22Rv1 (cell line): ENCODE data around the gene CAPN10.
"Not testable (repeated sequence)": the region's sequence is repeated elsewhere in the genome, so short reads cannot be mapped to it uniquely, and the experiment has no call there.

Experiments used
- H3K27ac ChIP-seq: fragments of 450-650 bp; 2 replicates; pipeline ENCODE4 v1.5.1; 2017
- ZFX ChIP-seq: fragments of 450-650 bp; IDR thresholded peaks from 2 replicates; pipeline ENCODE4 v1.6.1; 2017; ENCODE audit warnings: antibody characterized with exemption, borderline replicate concordance
- TF ChIP-seq, protein P1 (sequence below): fragments of 450-650 bp; IDR thresholded peaks from 2 replicates; pipeline ENCODE4 v1.5.1; 2017; ENCODE audit warnings: mild to moderate bottlenecking

Gene CAPN10

DNA sequence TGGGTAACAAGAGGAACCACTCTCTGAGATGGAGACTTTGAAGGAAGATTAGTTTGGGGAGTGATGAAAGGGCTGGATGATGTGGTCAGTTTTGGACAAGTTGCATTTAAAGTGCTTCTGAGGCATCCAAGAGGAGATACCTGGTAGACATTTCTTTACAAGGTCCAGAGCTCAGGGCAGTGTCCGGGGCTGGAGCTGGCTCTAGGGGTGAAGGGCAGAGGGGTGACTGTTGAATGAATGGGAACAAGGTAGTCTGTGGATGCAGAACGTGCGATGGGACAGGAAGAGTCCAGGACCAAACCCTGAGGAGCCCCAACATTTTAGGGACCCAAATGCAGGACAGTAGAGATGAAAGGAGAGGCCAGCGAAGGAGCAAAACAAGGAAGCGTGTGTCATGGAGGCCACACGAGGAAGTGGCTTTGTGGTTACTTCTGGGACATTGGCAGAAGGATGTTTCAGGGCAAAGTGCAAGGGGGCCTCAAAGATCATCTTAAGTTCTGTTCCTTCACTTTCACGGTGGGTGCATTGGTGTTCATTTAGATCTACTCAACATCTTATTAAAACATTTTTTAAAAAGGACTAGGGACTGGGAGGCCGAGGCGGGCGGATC is 25.2 kb downstream of the CAPN10 start:
- H3K27ac ChIP-seq, result no peak overlapping the region
- TF ChIP-seq, protein P1, sequence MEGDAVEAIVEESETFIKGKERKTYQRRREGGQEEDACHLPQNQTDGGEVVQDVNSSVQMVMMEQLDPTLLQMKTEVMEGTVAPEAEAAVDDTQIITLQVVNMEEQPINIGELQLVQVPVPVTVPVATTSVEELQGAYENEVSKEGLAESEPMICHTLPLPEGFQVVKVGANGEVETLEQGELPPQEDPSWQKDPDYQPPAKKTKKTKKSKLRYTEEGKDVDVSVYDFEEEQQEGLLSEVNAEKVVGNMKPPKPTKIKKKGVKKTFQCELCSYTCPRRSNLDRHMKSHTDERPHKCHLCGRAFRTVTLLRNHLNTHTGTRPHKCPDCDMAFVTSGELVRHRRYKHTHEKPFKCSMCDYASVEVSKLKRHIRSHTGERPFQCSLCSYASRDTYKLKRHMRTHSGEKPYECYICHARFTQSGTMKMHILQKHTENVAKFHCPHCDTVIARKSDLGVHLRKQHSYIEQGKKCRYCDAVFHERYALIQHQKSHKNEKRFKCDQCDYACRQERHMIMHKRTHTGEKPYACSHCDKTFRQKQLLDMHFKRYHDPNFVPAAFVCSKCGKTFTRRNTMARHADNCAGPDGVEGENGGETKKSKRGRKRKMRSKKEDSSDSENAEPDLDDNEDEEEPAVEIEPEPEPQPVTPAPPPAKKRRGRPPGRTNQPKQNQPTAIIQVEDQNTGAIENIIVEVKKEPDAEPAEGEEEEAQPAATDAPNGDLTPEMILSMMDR, result no peak
- no peak for TF ChIP-seq ZFX

DNA sequence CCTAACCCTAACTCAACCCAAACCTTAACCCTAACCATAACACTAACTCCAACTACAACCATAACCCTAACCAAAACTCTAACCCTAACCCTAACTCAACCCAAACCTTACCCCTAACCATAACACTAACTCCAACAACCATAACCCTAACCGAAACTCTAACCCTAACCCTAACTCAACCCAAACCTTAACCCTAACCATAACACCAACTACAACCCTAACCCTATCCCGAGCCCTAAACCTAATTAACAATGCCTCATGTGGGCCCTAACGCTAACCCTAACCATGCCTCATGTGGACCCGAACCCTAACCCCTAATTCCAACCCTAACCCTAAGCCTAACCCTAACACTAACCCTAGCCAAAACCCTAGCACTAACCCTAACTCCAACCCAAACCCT is 27.2 kb downstream of the CAPN10 start:
- H3K27ac ChIP-seq, result no peak overlapping the region
- no peak for TF ChIP-seq ZFX
- TF ChIP-seq, protein P1, result no peak

DNA sequence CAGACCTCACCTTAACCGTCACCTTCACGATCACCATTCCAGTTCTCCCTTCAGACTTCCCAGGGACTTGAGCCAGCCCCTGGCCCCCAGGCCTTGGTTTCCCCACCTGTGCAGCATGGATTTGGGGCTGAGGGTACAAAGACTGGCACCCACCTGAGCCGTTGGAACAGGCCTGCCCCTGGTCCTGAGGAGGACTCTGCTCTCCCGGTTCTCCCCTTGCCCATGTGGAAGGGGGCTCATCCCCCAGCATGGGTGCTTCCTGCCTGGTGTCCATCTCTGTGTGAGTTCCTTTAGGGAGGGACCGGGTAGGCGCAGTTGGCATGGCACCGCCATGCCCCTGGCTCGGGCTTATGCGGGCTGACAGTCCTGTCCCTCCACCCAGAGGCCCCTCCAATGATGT is 27.9 kb downstream of the CAPN10 start:
- no peak overlapping the region for H3K27ac ChIP-seq
- no peak for TF ChIP-seq ZFX
- TF ChIP-seq, protein P1, result no peak

DNA sequence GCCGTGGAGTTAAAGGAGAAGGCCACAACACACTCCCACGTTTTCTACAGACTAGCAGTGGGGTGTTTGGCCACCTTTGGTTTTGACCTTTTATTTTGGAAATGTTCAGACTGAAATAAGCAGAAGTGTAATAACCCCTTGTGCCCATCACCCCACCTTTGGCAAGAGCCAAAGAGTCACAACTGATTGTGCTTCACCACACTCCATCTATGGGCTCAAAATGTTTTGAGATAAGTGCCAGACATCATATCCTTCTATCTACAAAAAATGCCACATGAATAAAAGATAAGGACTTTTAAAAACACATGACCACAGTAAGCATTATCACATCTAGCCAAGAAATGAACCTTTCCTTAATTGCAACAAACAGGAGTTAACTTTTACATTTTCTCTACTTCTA is 28.9 kb downstream of the CAPN10 start:
- H3K27ac ChIP-seq, result no peak overlapping the region
- TF ChIP-seq, protein P1, result no peak
- TF ChIP-seq ZFX, result no peak

DNA sequence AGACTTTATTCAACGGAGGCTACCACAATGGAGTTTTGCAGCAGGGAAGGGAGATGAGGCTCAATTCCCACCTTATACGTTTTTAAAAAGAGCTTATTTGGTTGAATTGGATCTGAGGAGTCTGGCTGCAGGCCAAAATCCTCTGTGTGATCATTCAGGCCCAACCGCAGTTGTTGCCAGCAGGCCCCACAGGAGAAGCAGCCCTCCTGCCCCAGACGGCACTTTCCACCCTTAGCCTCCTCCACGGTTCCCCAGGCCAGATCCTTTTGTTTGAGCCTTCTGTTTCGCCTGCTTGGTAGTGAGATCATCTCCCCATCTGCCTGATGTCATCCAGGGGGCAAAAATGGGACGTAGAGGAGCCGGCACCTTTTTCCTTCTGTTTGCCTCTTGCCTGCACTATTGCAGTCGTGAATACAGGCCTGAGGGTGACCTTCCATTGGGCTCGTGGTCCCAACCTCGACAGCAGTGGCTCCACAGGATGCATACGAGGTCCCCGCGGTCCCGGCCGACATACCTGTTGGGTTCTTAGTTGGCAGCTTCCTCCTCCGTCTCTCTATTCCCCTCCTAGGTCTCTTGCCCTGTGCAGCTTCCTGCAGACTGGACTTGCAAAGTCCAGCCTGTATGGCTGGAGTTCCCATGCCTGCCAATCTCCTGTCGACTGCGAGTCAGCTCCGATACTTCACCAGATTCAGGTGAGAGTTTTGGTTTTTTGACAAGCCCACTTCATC is 29.4 kb downstream of the CAPN10 start:
- no peak overlapping the region for H3K27ac ChIP-seq
- TF ChIP-seq ZFX, result no peak
- TF ChIP-seq, protein P1, result no peak

DNA sequence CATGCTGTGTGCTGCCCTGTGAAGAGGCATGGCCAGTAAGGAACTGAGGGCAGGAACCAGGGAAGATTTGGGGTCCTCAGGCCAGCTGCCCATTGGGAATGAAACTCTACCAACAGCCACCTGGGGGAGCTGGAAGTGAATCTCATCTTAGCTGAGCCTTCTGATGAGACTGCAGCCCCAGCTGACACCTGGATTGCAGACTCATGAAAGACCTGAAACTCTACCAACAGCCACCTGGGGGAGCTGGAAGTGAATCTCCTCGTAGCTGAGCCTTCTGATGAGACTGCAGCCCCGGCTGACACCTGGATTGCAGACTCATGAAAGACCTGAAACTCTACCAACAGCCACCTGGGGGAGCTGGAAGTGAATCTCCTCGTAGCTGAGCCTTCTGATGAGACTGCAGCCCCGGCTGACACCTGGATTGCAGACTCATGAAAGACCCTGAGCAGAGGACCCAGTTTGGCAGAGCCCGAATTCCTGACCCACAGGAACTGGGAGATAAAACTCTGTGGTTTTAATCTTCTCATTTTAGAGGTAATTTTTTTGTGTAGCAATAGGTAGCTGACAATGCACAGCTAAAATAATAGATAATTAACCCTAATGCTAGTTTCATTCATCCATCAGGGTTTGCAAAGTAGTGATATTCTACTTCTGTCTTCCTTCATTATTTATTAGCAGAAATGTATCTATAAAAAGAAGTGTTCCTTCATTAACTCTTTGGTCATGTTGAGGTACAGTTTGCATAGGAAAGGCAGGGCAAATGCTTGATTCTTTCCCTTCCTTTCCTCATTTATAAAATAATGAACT is 30.5 kb downstream of the CAPN10 start:
- H3K27ac ChIP-seq, result not testable (repeated sequence)

DNA sequence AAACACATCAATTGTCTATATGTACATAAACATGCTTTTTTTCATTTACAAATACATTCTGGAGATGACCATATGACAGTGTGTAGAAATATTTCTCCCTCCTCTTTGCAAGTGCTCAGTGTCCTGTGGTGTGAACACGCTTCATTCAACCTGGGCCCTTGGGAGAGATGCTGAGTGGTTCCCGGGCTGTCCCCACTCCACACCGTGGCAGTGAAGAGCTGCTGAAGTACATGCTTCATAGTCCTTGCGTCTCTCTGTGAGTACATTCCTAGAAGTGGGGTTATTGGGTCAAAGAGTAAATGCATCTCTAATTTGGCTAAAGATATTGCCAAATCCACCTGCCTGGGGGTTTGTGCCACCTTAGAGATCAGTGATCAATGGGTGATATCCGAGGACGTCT is 32.2 kb downstream of the CAPN10 start:
- TF ChIP-seq, protein P1, result no peak
- TF ChIP-seq ZFX, result no peak

More for the DNA sequence above, 32.2 kb downstream of the CAPN10 start:
- H3K27ac ChIP-seq, result no peak overlapping the region
